ENCODE data around the gene SPAG16.

Gene SPAG16

GRCh38 chr2:213818436-213818835, 534.2 kb downstream of the SPAG16 start:
- ChIA-PET CTCF (no interaction called here), POLR2A (no interaction called here)
- no peak overlapping the region for H3K27ac ChIP-seq (ENCODE audit: extremely low read depth, low read depth, low read length)
- H3K4me3 ChIP-seq (ENCODE audit: low read depth, low read length) = no peak overlapping the region
- TF ChIP-seq ZNF777 (tag by site-specific recombination; IDR thresholded peaks at IDR 0.05; ENCODE audit: borderline replicate concordance) (no peak), ZFP41 (tag by site-specific recombination; IDR thresholded peaks at IDR 0.05; ENCODE audit: borderline replicate concordance) (no peak), ZBTB48 (tag by site-specific recombination; IDR thresholded peaks at IDR 0.05) (no peak), PATZ1 (tag by site-specific recombination; IDR thresholded peaks at IDR 0.05) (no peak), ZNF426 (tag by site-specific recombination; IDR thresholded peaks at IDR 0.05) (no peak), ZNF302 (tag by site-specific recombination; IDR thresholded peaks at IDR 0.05; ENCODE audit: low read depth) (no peak), ZNF843 (tag by site-specific recombination; IDR thresholded peaks at IDR 0.05) (no peak), SP3 (tag by site-specific recombination; IDR thresholded peaks at IDR 0.05) (no peak), ZXDB (tag by site-specific recombination; IDR thresholded peaks at IDR 0.05) (no peak), TSHZ1 (tag by site-specific recombination; IDR thresholded peaks at IDR 0.05; ENCODE audit: borderline replicate concordance) (no peak), ZNF19 (tag by site-specific recombination; IDR thresholded peaks at IDR 0.05; ENCODE audit: low read depth) (no peak), ZNF513 (tag by site-specific recombination; IDR thresholded peaks at IDR 0.05) (no peak), OSR2 (tag by site-specific recombination; IDR thresholded peaks at IDR 0.05) (no peak), ZNF394 (tag by site-specific recombination; IDR thresholded peaks at IDR 0.05; ENCODE audit: borderline replicate concordance) (no peak), PRDM2 (tag by site-specific recombination; IDR thresholded peaks at IDR 0.05; ENCODE audit: borderline replicate concordance) (no peak), ZNF571 (tag by site-specific recombination; IDR thresholded peaks at IDR 0.05) (no peak), ZNF140 (tag by site-specific recombination; IDR thresholded peaks at IDR 0.05) (no peak), MZF1 (tag by site-specific recombination; IDR thresholded peaks at IDR 0.05; ENCODE audit: borderline replicate concordance) (no peak), ZEB2 (tag by site-specific recombination; IDR thresholded peaks at IDR 0.05) (no peak)
- TF ChIP-seq, protein P1, sequence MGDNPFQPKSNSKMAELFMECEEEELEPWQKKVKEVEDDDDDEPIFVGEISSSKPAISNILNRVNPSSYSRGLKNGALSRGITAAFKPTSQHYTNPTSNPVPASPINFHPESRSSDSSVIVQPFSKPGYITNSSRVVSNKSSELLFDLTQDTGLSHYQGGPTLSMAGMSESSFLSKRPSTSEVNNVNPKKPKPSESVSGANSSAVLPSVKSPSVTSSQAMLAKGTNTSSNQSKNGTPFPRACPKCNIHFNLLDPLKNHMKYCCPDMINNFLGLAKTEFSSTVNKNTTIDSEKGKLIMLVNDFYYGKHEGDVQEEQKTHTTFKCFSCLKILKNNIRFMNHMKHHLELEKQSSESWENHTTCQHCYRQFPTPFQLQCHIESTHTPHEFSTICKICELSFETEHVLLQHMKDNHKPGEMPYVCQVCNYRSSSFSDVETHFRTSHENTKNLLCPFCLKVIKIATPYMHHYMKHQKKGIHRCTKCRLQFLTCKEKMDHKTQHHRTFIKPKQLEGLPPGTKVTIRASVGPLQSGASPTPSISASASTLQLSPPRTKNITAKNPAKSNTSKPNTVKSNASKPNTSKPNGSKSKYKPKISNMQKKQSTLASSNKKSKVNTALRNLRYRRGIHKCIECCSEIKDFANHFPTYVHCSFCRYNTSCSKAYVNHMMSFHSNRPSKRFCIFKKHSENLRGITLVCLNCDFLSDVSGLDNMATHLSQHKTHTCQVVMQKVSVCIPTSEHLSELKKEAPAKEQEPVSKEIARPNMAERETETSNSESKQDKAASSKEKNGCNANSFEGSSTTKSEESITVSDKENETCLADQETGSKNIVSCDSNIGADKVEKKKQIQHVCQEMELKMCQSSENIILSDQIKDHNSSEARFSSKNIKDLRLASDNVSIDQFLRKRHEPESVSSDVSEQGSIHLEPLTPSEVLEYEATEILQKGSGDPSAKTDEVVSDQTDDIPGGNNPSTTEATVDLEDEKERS (tag by site-specific recombination; IDR thresholded peaks at IDR 0.05) = no peak
- no peaks in the 10 kb centered on the region for H3K4me1 ChIP-seq (ENCODE audit: control insufficient read depth, insufficient read depth, low read length)
- no peaks in the 10 kb centered on the region for H3K36me3 ChIP-seq (ENCODE audit: control insufficient read depth in 2 of 2, insufficient read depth in 1 of 2, low read length in 2 of 2)
- no peaks in the 10 kb centered on the region; the same call in 1 of the 2 replicates for H3K9me3 ChIP-seq (ENCODE audit: control insufficient read depth, insufficient read depth, low read depth, low read length)
